ENCODE results near the gene MAN2C1.

The MAN2C1 gene

GRCh38 chr15:75362642-75363249, 5.7 kb downstream of the MAN2C1 start:
- TF ChIP-seq REST (IDR thresholded peaks at IDR 0.05; ENCODE audit: insufficient read depth in 1 of 2, low read depth in 2 of 2, low read length in 2 of 2) (no peak), POLR2AphosphoS5 (IDR thresholded peaks at IDR 0.05; ENCODE audit: low read depth, low read length) (no peak), FOXP2 (optimal IDR thresholded peaks at IDR 0.05; ENCODE audit: borderline replicate concordance, extremely low read depth, extremely low read length, insufficient read depth) (no peak), TAF1 (IDR thresholded peaks at IDR 0.05; ENCODE audit: borderline replicate concordance, insufficient read depth, low read length) (no peak), SIN3A (IDR thresholded peaks at IDR 0.05; ENCODE audit: borderline replicate concordance, insufficient read depth, low read length) (no peak)

GRCh38 chr15:75361989-75362641, 6.3 kb downstream of the MAN2C1 start:
- TF ChIP-seq SIN3A (IDR thresholded peaks at IDR 0.05; ENCODE audit: borderline replicate concordance, insufficient read depth, low read length) (no peak), REST (IDR thresholded peaks at IDR 0.05; ENCODE audit: insufficient read depth in 1 of 2, low read depth in 2 of 2, low read length in 2 of 2) (no peak), POLR2AphosphoS5 (IDR thresholded peaks at IDR 0.05; ENCODE audit: low read depth, low read length) (0 out of 2 replicates have a peak, but pooled peaks have one; percentile 21), TAF1 (IDR thresholded peaks at IDR 0.05; ENCODE audit: borderline replicate concordance, insufficient read depth, low read length) (no peak), FOXP2 (optimal IDR thresholded peaks at IDR 0.05; ENCODE audit: borderline replicate concordance, extremely low read depth, extremely low read length, insufficient read depth) (no peak)

GRCh38 chr15:75361361-75361988, 6.9 kb downstream of the MAN2C1 start:
- TF ChIP-seq FOXP2 (optimal IDR thresholded peaks at IDR 0.05; ENCODE audit: borderline replicate concordance, extremely low read depth, extremely low read length, insufficient read depth), result no peak

GRCh38 chr15:75360856-75361255, 7.6 kb downstream of the MAN2C1 start:
- TF ChIP-seq SIN3A (IDR thresholded peaks at IDR 0.05; ENCODE audit: borderline replicate concordance, insufficient read depth, low read length), result no peak
- TF ChIP-seq FOXP2 (optimal IDR thresholded peaks at IDR 0.05; ENCODE audit: borderline replicate concordance, extremely low read depth, extremely low read length, insufficient read depth), result no peak
- no peak for TF ChIP-seq TAF1 (IDR thresholded peaks at IDR 0.05; ENCODE audit: borderline replicate concordance, insufficient read depth, low read length)
- TF ChIP-seq REST (IDR thresholded peaks at IDR 0.05; ENCODE audit: insufficient read depth in 1 of 2, low read depth in 2 of 2, low read length in 2 of 2), result no peak
- TF ChIP-seq POLR2AphosphoS5 (IDR thresholded peaks at IDR 0.05; ENCODE audit: low read depth, low read length), result no peak

GRCh38 chr15:75360391-75360790, 8.0 kb downstream of the MAN2C1 start:
- TF ChIP-seq POLR2AphosphoS5 (IDR thresholded peaks at IDR 0.05; ENCODE audit: low read depth, low read length), result no peak
- no peak for TF ChIP-seq REST (IDR thresholded peaks at IDR 0.05; ENCODE audit: insufficient read depth in 1 of 2, low read depth in 2 of 2, low read length in 2 of 2)
- TF ChIP-seq SIN3A (IDR thresholded peaks at IDR 0.05; ENCODE audit: borderline replicate concordance, insufficient read depth, low read length), result no peak
- no peak for TF ChIP-seq FOXP2 (optimal IDR thresholded peaks at IDR 0.05; ENCODE audit: borderline replicate concordance, extremely low read depth, extremely low read length, insufficient read depth)
- no peak for TF ChIP-seq TAF1 (IDR thresholded peaks at IDR 0.05; ENCODE audit: borderline replicate concordance, insufficient read depth, low read length)

Measured in PFSK-1 (cell line).